Vagina (tissue), 2 donors: ENCODE measurements around the gene LZTFL1.

Source experiments
- POLR2A ChIP-seq, 2 donors: fragments of 450-650 bp; IDR thresholded peaks; one replicate each; pipeline ENCODE4 v1.6.1; 2017; ENCODE audit warnings: antibody characterized with exemption in 2 of 2, mild to moderate bottlenecking in 2 of 2, moderate library complexity in 2 of 2
- POLR2AphosphoS5 ChIP-seq, 2 donors: sonication (generic); formaldehyde crosslinking; IDR thresholded peaks; one replicate each; pipeline ENCODE4 v1.9.0; 2017; ENCODE audit warnings: antibody characterized with exemption in 2 of 2, mild to moderate bottlenecking in 2 of 2, low read depth in 1 of 2; ENCODE audit not compliant: insufficient read depth in 1 of 2
- TF ChIP-seq, protein P1 (sequence below), 3 experiments: fragments of 450-650 bp in 2 of 3; fragments of 200-600 bp in 1 of 3; sonication (generic) in 1 of 3; IDR thresholded peaks; one replicate each; pipeline ENCODE4 v1.5.1; 2017 to 2019; ENCODE audit warnings: antibody characterized with exemption in 3 of 3, mild to moderate bottlenecking in 2 of 3, moderate library complexity in 2 of 3

DNA sequence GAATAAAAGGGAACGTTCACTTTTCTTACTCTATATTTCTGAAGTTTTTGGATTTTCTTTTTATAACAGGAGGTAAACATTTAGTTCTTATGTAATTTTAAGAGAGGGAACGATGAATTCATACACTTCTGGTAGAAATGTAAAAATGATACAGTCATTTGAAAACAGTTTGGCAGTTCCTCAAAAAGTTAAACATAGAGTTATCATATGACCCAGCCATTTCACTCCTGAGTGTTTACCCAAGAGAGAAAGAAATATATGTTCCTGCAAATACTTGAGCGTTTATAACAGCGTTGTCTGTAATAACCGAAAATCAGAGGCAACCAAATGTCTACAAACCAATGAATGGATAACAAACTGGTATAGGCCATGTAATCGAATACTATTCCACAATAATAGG, 23.6 kb upstream of the LZTFL1 start:
- TF ChIP-seq, protein P1, sequence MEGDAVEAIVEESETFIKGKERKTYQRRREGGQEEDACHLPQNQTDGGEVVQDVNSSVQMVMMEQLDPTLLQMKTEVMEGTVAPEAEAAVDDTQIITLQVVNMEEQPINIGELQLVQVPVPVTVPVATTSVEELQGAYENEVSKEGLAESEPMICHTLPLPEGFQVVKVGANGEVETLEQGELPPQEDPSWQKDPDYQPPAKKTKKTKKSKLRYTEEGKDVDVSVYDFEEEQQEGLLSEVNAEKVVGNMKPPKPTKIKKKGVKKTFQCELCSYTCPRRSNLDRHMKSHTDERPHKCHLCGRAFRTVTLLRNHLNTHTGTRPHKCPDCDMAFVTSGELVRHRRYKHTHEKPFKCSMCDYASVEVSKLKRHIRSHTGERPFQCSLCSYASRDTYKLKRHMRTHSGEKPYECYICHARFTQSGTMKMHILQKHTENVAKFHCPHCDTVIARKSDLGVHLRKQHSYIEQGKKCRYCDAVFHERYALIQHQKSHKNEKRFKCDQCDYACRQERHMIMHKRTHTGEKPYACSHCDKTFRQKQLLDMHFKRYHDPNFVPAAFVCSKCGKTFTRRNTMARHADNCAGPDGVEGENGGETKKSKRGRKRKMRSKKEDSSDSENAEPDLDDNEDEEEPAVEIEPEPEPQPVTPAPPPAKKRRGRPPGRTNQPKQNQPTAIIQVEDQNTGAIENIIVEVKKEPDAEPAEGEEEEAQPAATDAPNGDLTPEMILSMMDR (IDR thresholded peaks at IDR 0.05) = no peak
- TF ChIP-seq POLR2AphosphoS5 (IDR thresholded peaks at IDR 0.05; ENCODE audit: insufficient read depth in 1 of 2, low read depth in 1 of 2) (no peak), POLR2A (IDR thresholded peaks at IDR 0.05) (no peak)
